HEK293 (cell line): ENCODE measurements around the gene PTPRG.

Source experiments
- CTCF ChIA-PET: fragments of 350-600 bp; formaldehyde crosslinking; extraction: SDS; loops from one replicate; lab custom pipeline; 2021; ENCODE audit warnings: antibody characterized with exemption; lab: Yijun Ruan, JAX
- POLR2A ChIA-PET: fragments of 300-600 bp; formaldehyde crosslinking; extraction: SDS; loops from one replicate; lab custom pipeline; 2020; ENCODE audit warnings: antibody characterized with exemption, inconsistent platforms; lab: Yijun Ruan, JAX
- H3K27ac ChIP-seq: fragments of 200-500 bp; sonication (Bioruptor generic); 2 replicates; pipeline ENCODE4 v1.5.1; 2014; ENCODE audit warnings: low read depth, low read length, control low read depth, inconsistent platforms; ENCODE audit errors: extremely low read depth
- H3K36me3 ChIP-seq, 2 experiments: fragments of 200-500 bp in 1 of 2; sonication (Bioruptor generic) in 1 of 2; 1 replicate in 1 of 2; 2 replicates in 1 of 2; pipeline ENCODE4 v1.5.1; 2014 to 2017; ENCODE audit warnings: inconsistent platforms in 2 of 2, low read length in 2 of 2; ENCODE audit not compliant: control insufficient read depth in 2 of 2, insufficient read depth in 1 of 2
- H3K4me1 ChIP-seq: fragments of 200-500 bp; sonication (Bioruptor generic); 2 replicates; pipeline ENCODE4 v1.5.1; 2014; ENCODE audit warnings: mild to moderate bottlenecking, low read length, inconsistent platforms; ENCODE audit not compliant: control insufficient read depth, insufficient read depth
- H3K4me3 ChIP-seq: 2 replicates; pipeline ENCODE4 v1.5.1; 2011; ENCODE audit warnings: low read depth, mild to moderate bottlenecking, control low read depth, low read length, moderate library complexity
- H3K9me3 ChIP-seq: fragments of 200-500 bp; sonication (Bioruptor generic); 2 replicates; pipeline ENCODE4 v1.5.1; 2014; ENCODE audit warnings: low read depth, low read length, inconsistent platforms; ENCODE audit not compliant: control insufficient read depth, insufficient read depth
- HOXA7 ChIP-seq: sonication (generic); formaldehyde crosslinking; IDR thresholded peaks from 2 replicates; pipeline ENCODE4 v1.8.1; 2022; ENCODE audit warnings: missing genetic modification reagents, borderline replicate concordance
- SETDB1 ChIP-seq: IDR thresholded peaks from one replicate; pipeline ENCODE4 v1.6.1; 2017; ENCODE audit warnings: mild to moderate bottlenecking, low read length, moderate library complexity, mixed read lengths; ENCODE audit not compliant: insufficient read length
- SP2 ChIP-seq: fragments of 450-650 bp; formaldehyde crosslinking; IDR thresholded peaks from 2 replicates; pipeline ENCODE4 v1.5.1; 2016; ENCODE audit warnings: missing biosample characterization, missing genetic modification characterization
- ZBTB20 ChIP-seq: fragments of 450-650 bp; formaldehyde crosslinking; IDR thresholded peaks from 2 replicates; pipeline ENCODE4 v1.5.1; 2016; ENCODE audit warnings: missing biosample characterization, missing genetic modification characterization
- ZEB2 ChIP-seq: fragments of 450-650 bp; formaldehyde crosslinking; IDR thresholded peaks from 2 replicates; pipeline ENCODE4 v1.5.1; 2016; ENCODE audit warnings: missing biosample characterization, missing genetic modification characterization
- ZNF146 ChIP-seq: fragments of 450-650 bp; formaldehyde crosslinking; IDR thresholded peaks from 2 replicates; pipeline ENCODE4 v1.5.1; 2016; ENCODE audit warnings: missing biosample characterization, missing genetic modification characterization
- ZNF184 ChIP-seq: fragments of 450-650 bp; IDR thresholded peaks from 2 replicates; pipeline ENCODE4 v1.5.1; 2018; ENCODE audit warnings: missing biosample characterization, mild to moderate bottlenecking, missing genetic modification characterization
- ZNF214 ChIP-seq: fragments of 450-650 bp; formaldehyde crosslinking; IDR thresholded peaks from 2 replicates; pipeline ENCODE4 v1.5.1; 2017; ENCODE audit warnings: missing biosample characterization, mild to moderate bottlenecking, missing genetic modification characterization, borderline replicate concordance
- ZNF274 ChIP-seq, 2 experiments: fragments of 200-500 bp in 1 of 2; fragments of 450-650 bp in 1 of 2; sonication (Bioruptor generic) in 1 of 2; formaldehyde crosslinking in 1 of 2; IDR thresholded peaks; 2 replicates each; pipeline versions ENCODE4 v1.5.1 to v1.6.1; 2014 to 2016; ENCODE audit warnings: borderline replicate concordance in 1 of 2, inconsistent platforms in 1 of 2, low read length in 1 of 2, missing biosample characterization in 1 of 2, missing genetic modification characterization in 1 of 2
- ZNF302 ChIP-seq: fragments of 450-650 bp; formaldehyde crosslinking; IDR thresholded peaks from 2 replicates; pipeline ENCODE4 v1.5.1; 2016; ENCODE audit warnings: missing biosample characterization, missing genetic modification characterization, low read depth
- ZNF311 ChIP-seq: fragments of 450-650 bp; formaldehyde crosslinking; IDR thresholded peaks from 2 replicates; pipeline ENCODE4 v1.5.1; 2017; ENCODE audit warnings: missing biosample characterization, missing genetic modification characterization, borderline replicate concordance
- ZNF354C ChIP-seq: fragments of 450-650 bp; formaldehyde crosslinking; IDR thresholded peaks from 2 replicates; pipeline ENCODE4 v1.5.1; 2016; ENCODE audit warnings: missing biosample characterization, missing genetic modification characterization, low read depth, borderline replicate concordance
- ZNF426 ChIP-seq: fragments of 450-650 bp; formaldehyde crosslinking; IDR thresholded peaks from 2 replicates; pipeline ENCODE4 v1.5.1; 2017; ENCODE audit warnings: missing biosample characterization, missing genetic modification characterization, mild to moderate bottlenecking, inconsistent platforms, moderate library complexity
- ZNF433 ChIP-seq: fragments of 450-650 bp; formaldehyde crosslinking; IDR thresholded peaks from 2 replicates; pipeline ENCODE4 v1.5.1; 2016; ENCODE audit warnings: missing biosample characterization, missing genetic modification characterization, low read depth
- ZNF621 ChIP-seq: fragments of 450-650 bp; formaldehyde crosslinking; IDR thresholded peaks from 2 replicates; pipeline ENCODE4 v1.5.1; 2017; ENCODE audit warnings: missing biosample characterization, missing genetic modification characterization
- ZNF629 ChIP-seq: fragments of 450-650 bp; formaldehyde crosslinking; IDR thresholded peaks from 2 replicates; pipeline ENCODE4 v1.5.1; 2017; ENCODE audit warnings: missing biosample characterization, missing genetic modification characterization
- ZNF654 ChIP-seq: fragments of 450-650 bp; formaldehyde crosslinking; IDR thresholded peaks from 2 replicates; pipeline ENCODE4 v1.5.1; 2016; ENCODE audit warnings: low read depth, missing biosample characterization, missing genetic modification characterization
- ZNF664 ChIP-seq: fragments of 450-650 bp; formaldehyde crosslinking; IDR thresholded peaks from 2 replicates; pipeline ENCODE4 v1.5.1; 2016; ENCODE audit warnings: missing biosample characterization, missing genetic modification characterization
- ZNF791 ChIP-seq: fragments of 450-650 bp; formaldehyde crosslinking; IDR thresholded peaks from 2 replicates; pipeline ENCODE4 v1.5.1; 2016; ENCODE audit warnings: missing biosample characterization, missing genetic modification characterization
- ZXDB ChIP-seq: fragments of 450-650 bp; formaldehyde crosslinking; IDR thresholded peaks from 2 replicates; pipeline ENCODE4 v1.5.1; 2016; ENCODE audit warnings: missing biosample characterization, missing genetic modification characterization
- TF ChIP-seq, protein P1 (sequence below): fragments of 450-650 bp; formaldehyde crosslinking; IDR thresholded peaks from 2 replicates; pipeline ENCODE4 v1.5.1; 2016; ENCODE audit warnings: missing biosample characterization, missing genetic modification characterization, low read depth
- TF ChIP-seq, protein P2 (sequence below): fragments of 450-650 bp; formaldehyde crosslinking; IDR thresholded peaks from 2 replicates; pipeline ENCODE4 v1.5.1; 2017; ENCODE audit warnings: missing biosample characterization, missing genetic modification characterization
- TF ChIP-seq, protein P3 (sequence below): fragments of 450-650 bp; formaldehyde crosslinking; IDR thresholded peaks from 2 replicates; pipeline ENCODE4 v1.5.1; 2016; ENCODE audit warnings: missing biosample characterization, missing genetic modification characterization

PTPRG gene

DNA sequence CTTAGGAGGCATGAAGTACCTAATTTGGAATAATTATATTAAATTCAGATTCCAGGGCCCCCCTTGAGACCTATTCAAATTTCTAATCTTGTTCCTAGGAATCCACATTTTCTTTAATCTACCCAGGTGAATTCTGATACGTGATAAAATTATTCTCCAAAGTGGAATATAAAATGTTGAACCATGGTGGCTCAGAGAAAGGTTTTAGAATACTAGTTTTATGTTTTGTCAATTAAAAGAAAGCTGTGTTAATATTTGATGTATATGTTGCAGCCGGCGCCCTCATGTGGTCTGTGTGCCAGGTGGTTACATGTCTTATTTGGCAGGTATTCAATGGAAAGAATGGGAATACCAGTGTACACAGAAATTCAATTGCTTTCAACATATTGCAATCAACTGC lies 490.1 kb downstream of the PTPRG start:
- Histone ChIP-seq H3K4me3 (no peak overlapping the region), H3K27ac (no peak overlapping the region), H3K36me3 (no peaks in the 10 kb centered on the region), H3K4me1 (0 out of 2 replicates have a peak, but pooled peaks cover 2% of the 10 kb centered on the region), H3K9me3 (no peaks in the 10 kb centered on the region)
- ChIA-PET CTCF (interaction anchor here (0.6 to 1.9 kb wide), 12 partner anchors 13 to 1011 kb away, joined by 3 to 5 read pairs (median 3); no protein-coding TSS in a partner anchor), POLR2A (no interaction called here)
- peak; percentile 48 for TF ChIP-seq ZNF654 (tag by site-specific recombination)
- TF ChIP-seq, protein P1, sequence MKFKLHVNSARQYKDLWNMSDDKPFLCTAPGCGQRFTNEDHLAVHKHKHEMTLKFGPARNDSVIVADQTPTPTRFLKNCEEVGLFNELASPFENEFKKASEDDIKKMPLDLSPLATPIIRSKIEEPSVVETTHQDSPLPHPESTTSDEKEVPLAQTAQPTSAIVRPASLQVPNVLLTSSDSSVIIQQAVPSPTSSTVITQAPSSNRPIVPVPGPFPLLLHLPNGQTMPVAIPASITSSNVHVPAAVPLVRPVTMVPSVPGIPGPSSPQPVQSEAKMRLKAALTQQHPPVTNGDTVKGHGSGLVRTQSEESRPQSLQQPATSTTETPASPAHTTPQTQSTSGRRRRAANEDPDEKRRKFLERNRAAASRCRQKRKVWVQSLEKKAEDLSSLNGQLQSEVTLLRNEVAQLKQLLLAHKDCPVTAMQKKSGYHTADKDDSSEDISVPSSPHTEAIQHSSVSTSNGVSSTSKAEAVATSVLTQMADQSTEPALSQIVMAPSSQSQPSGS (tag by site-specific recombination) = no peak
- TF ChIP-seq ZNF274 (IDR thresholded peaks at IDR 0.05; ENCODE audit: low read length) = no peak
- no peak for TF ChIP-seq ZNF274 (tag by site-specific recombination; IDR thresholded peaks at IDR 0.05; ENCODE audit: borderline replicate concordance)
- peak; percentile 93 for TF ChIP-seq ZBTB20 (tag by site-specific recombination)

DNA sequence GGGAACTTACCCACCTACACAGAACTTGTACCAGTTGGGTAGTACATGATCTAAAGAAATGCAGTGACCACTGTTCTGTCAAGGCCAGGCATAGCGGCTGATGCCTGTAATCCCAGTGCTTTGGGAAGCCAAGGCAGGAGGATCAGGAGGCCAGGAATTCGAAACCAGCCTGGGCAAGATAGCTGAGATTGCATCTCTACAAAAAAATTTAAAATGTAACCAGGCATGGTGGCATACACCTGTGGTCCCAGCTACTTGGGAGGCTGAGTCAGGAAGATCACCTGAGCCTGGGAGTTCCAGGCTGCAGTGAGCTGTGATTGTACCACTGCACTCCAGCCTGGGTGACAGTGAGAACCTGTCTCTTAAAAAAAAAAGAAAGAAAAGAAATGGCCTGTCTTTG lies 491.0 kb downstream of the PTPRG start:
- POLR2A ChIA-PET = no interaction called here
- TF ChIP-seq ZNF433 (tag by site-specific recombination) (no peak), SP2 (tag by site-specific recombination) (no peak), ZNF354C (no peak), SETDB1 (no peak), ZNF302 (tag by site-specific recombination) (no peak), ZXDB (tag by site-specific recombination) (no peak), ZNF214 (tag by site-specific recombination) (no peak), ZNF621 (tag by site-specific recombination) (no peak), ZNF311 (tag by site-specific recombination) (no peak), ZNF664 (tag by site-specific recombination) (no peak), ZNF791 (tag by site-specific recombination) (no peak), ZNF629 (tag by site-specific recombination) (no peak), ZNF426 (no peak), HOXA7 (CRISPR knock-in tag) (no peak), ZNF146 (tag by site-specific recombination) (no peak), ZEB2 (tag by site-specific recombination) (no peak), ZNF184 (tag by site-specific recombination) (no peak)
- TF ChIP-seq, protein P2, sequence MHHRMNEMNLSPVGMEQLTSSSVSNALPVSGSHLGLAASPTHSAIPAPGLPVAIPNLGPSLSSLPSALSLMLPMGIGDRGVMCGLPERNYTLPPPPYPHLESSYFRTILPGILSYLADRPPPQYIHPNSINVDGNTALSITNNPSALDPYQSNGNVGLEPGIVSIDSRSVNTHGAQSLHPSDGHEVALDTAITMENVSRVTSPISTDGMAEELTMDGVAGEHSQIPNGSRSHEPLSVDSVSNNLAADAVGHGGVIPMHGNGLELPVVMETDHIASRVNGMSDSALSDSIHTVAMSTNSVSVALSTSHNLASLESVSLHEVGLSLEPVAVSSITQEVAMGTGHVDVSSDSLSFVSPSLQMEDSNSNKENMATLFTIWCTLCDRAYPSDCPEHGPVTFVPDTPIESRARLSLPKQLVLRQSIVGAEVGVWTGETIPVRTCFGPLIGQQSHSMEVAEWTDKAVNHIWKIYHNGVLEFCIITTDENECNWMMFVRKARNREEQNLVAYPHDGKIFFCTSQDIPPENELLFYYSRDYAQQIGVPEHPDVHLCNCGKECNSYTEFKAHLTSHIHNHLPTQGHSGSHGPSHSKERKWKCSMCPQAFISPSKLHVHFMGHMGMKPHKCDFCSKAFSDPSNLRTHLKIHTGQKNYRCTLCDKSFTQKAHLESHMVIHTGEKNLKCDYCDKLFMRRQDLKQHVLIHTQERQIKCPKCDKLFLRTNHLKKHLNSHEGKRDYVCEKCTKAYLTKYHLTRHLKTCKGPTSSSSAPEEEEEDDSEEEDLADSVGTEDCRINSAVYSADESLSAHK = no peak
- TF ChIP-seq, protein P3, sequence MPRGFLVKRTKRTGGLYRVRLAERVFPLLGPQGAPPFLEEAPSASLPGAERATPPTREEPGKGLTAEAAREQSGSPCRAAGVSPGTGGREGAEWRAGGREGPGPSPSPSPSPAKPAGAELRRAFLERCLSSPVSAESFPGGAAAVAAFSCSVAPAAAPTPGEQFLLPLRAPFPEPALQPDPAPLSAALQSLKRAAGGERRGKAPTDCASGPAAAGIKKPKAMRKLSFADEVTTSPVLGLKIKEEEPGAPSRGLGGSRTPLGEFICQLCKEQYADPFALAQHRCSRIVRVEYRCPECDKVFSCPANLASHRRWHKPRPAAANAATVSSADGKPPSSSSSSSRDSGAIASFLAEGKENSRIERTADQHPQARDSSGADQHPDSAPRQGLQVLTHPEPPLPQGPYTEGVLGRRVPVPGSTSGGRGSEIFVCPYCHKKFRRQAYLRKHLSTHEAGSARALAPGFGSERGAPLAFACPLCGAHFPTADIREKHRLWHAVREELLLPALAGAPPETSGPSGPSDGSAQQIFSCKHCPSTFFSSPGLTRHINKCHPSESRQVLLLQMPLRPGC (tag by site-specific recombination) = no peak
- H3K9me3 ChIP-seq = no peaks in the 10 kb centered on the region
- CTCF ChIA-PET = interaction anchor here (0.6 to 1.9 kb wide), 4 partner anchors 17 to 488 kb away, joined by 3 to 5 read pairs (median 3); no protein-coding TSS in a partner anchor
- H3K4me1 ChIP-seq = 0 out of 2 replicates have a peak, but pooled peaks cover 2% of the 10 kb centered on the region
- H3K4me3 ChIP-seq = no peak overlapping the region
- H3K36me3 ChIP-seq = no peaks in the 10 kb centered on the region
- no peak overlapping the region for H3K27ac ChIP-seq
